HG03432 (cell line): ENCODE results near the gene WDFY3.

Experiments
- ATAC-seq: cut with Tn5 transposase; IDR thresholded peaks from one replicate; pipeline ENCODE4 v1.9.1; 2021; ENCODE audit warnings: mild to moderate bottlenecking, moderate library complexity; ENCODE audit not compliant: unreplicated experiment

The WDFY3 gene

GRCh38 chr4:84908876-84909275, 57.6 kb downstream of the WDFY3 start:
- ATAC-seq = no peak

- ATAC-seq = no peak
Observed at GRCh38 chr4:84907145-84907544, 59.3 kb downstream of the WDFY3 start.

- no peak for ATAC-seq
Observed at GRCh38 chr4:84905646-84906045, 60.8 kb downstream of the WDFY3 start.

GRCh38 chr4:84901740-84902281, 64.7 kb downstream of the WDFY3 start:
- ATAC-seq = no peak

GRCh38 chr4:84901173-84901572, 65.3 kb downstream of the WDFY3 start:
- ATAC-seq = no peak

GRCh38 chr4:84899616-84900015, 66.9 kb downstream of the WDFY3 start:
- no peak for ATAC-seq

- no peak for ATAC-seq
Observed at GRCh38 chr4:84897516-84897915, 69.0 kb downstream of the WDFY3 start.

GRCh38 chr4:84895283-84895682, 71.2 kb downstream of the WDFY3 start:
- ATAC-seq = no peak

GRCh38 chr4:84894621-84895020, 71.9 kb downstream of the WDFY3 start:
- no peak for ATAC-seq

- ATAC-seq = no peak
Observed at GRCh38 chr4:84892950-84893349, 73.5 kb downstream of the WDFY3 start.

- no peak for ATAC-seq
Observed at GRCh38 chr4:84887824-84888223, 78.7 kb downstream of the WDFY3 start.

GRCh38 chr4:84879651-84880200, 86.8 kb downstream of the WDFY3 start:
- ATAC-seq = no peak

- no peak for ATAC-seq
Observed at GRCh38 chr4:84878546-84878945, 87.9 kb downstream of the WDFY3 start.

GRCh38 chr4:84878090-84878489, 88.4 kb downstream of the WDFY3 start:
- ATAC-seq = no peak

- no peak for ATAC-seq
Observed at GRCh38 chr4:84877051-84877833, 89.2 kb downstream of the WDFY3 start.

- no peak for ATAC-seq
Observed at GRCh38 chr4:84875636-84876371, 90.7 kb downstream of the WDFY3 start.

- no peak for ATAC-seq
Observed at GRCh38 chr4:84874619-84875018, 91.9 kb downstream of the WDFY3 start.

- no peak for ATAC-seq
Observed at GRCh38 chr4:84870398-84871163, 95.9 kb downstream of the WDFY3 start.

- ATAC-seq = no peak
Observed at GRCh38 chr4:84866295-84866694, 100.2 kb downstream of the WDFY3 start.

- no peak for ATAC-seq
Observed at GRCh38 chr4:84865600-84865999, 100.9 kb downstream of the WDFY3 start.

- ATAC-seq = no peak
Observed at GRCh38 chr4:84862064-84862463, 104.4 kb downstream of the WDFY3 start.
